GM23338 (cell line): ENCODE data around the gene MAN1A2.

Experiments used
- CTCF ChIP-seq, 2 experiments: fragments of 200-600 bp in 1 of 2; sonication (generic) in 1 of 2; conservative IDR thresholded peaks; 2 replicates each; pipeline versions ENCODE4 v1.5.1 to v1.6.1; 2016 to 2017; ENCODE audit warnings: antibody characterized with exemption in 2 of 2, low read depth in 2 of 2, mild to moderate bottlenecking in 2 of 2, moderate library complexity in 1 of 2
- EZH2 ChIP-seq: fragments of 200-600 bp; sonication (generic); IDR thresholded peaks from one replicate; pipeline ENCODE4 v1.8.0; 2017; ENCODE audit warnings: antibody characterized with exemption, mild to moderate bottlenecking, low read depth; ENCODE audit not compliant: unreplicated experiment
- EZH2phosphoT487 ChIP-seq: fragments of 200-600 bp; sonication (generic); IDR thresholded peaks from one replicate; pipeline ENCODE4 v1.8.1; 2018; ENCODE audit warnings: antibody characterized with exemption; ENCODE audit not compliant: unreplicated experiment
- JUNB ChIP-seq: IDR thresholded peaks from one replicate; pipeline ENCODE4 v1.6.1; 2016; ENCODE audit warnings: antibody characterized with exemption; ENCODE audit not compliant: unreplicated experiment
- POLR2AphosphoS5 ChIP-seq: IDR thresholded peaks from 2 replicates; pipeline ENCODE4 v1.6.1; 2016; ENCODE audit warnings: antibody characterized with exemption, low read depth
- REST ChIP-seq: IDR thresholded peaks from one replicate; pipeline ENCODE4 v1.6.1; 2018; ENCODE audit warnings: antibody characterized with exemption; ENCODE audit not compliant: unreplicated experiment
- ZNF462 ChIP-seq: fragments of 250-450 bp; sonication (Bioruptor Pico); IDR thresholded peaks from 2 replicates; pipeline ENCODE4 v1.5.0; 2020; ENCODE audit warnings: mild to moderate bottlenecking, moderate library complexity

- TF ChIP-seq EZH2 (no peak), ZNF462 (CRISPR knock-in tag) (no peak), CTCF (conservative IDR thresholded peaks at IDR 0.05; ENCODE audit: low read depth in 2 of 2) (no peak), POLR2AphosphoS5 (no peak), REST (no peak), JUNB (no peak), EZH2phosphoT487 (no peak)
Observed at GRCh38 chr1:117561551-117561950, 194.3 kb downstream of the MAN1A2 start.
